Lower leg skin (tissue), 3 donors: ENCODE measurements around the gene CKS1B.

ENCODE experiments used
- CTCF ChIP-seq, 3 donors: fragments of 450-650 bp; IDR thresholded peaks; one replicate each; pipeline ENCODE4 v1.5.1; 2016; ENCODE audit warnings: antibody characterized with exemption in 3 of 3, mild to moderate bottlenecking in 3 of 3, moderate library complexity in 2 of 3
- POLR2A ChIP-seq, 2 donors: fragments of 450-650 bp; IDR thresholded peaks; one replicate each; pipeline ENCODE4 v1.6.1; 2016 to 2017; ENCODE audit warnings: antibody characterized with exemption in 2 of 2, mild to moderate bottlenecking in 1 of 2, moderate library complexity in 1 of 2

GRCh38 chr1:154973344-154974101 is 958 bp upstream of the CKS1B start:
- TF ChIP-seq POLR2A (IDR thresholded peaks at IDR 0.05) (no peak), CTCF (IDR thresholded peaks at IDR 0.05) (no peak)
